GM23248 (cell line): ENCODE data around the gene PIK3C2B. TPM values are rescaled to one million over a fixed set of nuclear protein-coding genes. Genes with fewer than 3 reads are reported as not detected.

Experiments used
- DNase-seq: peaks from one replicate; pipeline ENCODE4 v3.0.0-alpha.2; 2015
- H2AFZ ChIP-seq: fragments of 200-600 bp; sonication (generic); 2 replicates; pipeline ENCODE4 v1.6.1; 2016; ENCODE audit warnings: antibody characterized with exemption
- H3F3A ChIP-seq: fragments of 200-600 bp; sonication (generic); 2 replicates; pipeline ENCODE4 v1.6.1; 2016; ENCODE audit warnings: mild to moderate bottlenecking, antibody characterized with exemption, mixed run types; ENCODE audit not compliant: insufficient read depth
- H3K27ac ChIP-seq: fragments of 200-600 bp; sonication (generic); 2 replicates; pipeline ENCODE4 v1.5.1; 2016; ENCODE audit warnings: mild to moderate bottlenecking
- H3K27me3 ChIP-seq: fragments of 200-600 bp; sonication (generic); replicated peaks from 2 replicates; pipeline ENCODE4 v1.6.1; 2016; ENCODE audit warnings: mild to moderate bottlenecking; ENCODE audit not compliant: insufficient read depth
- H3K36me3 ChIP-seq: fragments of 200-600 bp; sonication (generic); 2 replicates; pipeline ENCODE4 v1.6.1; 2016; ENCODE audit warnings: low read depth, mild to moderate bottlenecking
- H3K4me1 ChIP-seq: fragments of 200-600 bp; sonication (generic); 2 replicates; pipeline ENCODE4 v1.6.1; 2016; ENCODE audit warnings: mild to moderate bottlenecking; ENCODE audit not compliant: insufficient read depth
- H3K4me2 ChIP-seq: fragments of 200-600 bp; sonication (generic); one replicate; pipeline ENCODE4 v1.6.1; 2016; ENCODE audit warnings: mild to moderate bottlenecking; ENCODE audit not compliant: unreplicated experiment
- H3K4me3 ChIP-seq: fragments of 200-600 bp; sonication (generic); 2 replicates; pipeline ENCODE4 v1.5.1; 2016; ENCODE audit warnings: mild to moderate bottlenecking
- H3K79me2 ChIP-seq: fragments of 200-600 bp; sonication (generic); 2 replicates; pipeline ENCODE4 v1.6.1; 2016; ENCODE audit warnings: mild to moderate bottlenecking; ENCODE audit not compliant: insufficient read depth
- H3K9ac ChIP-seq: fragments of 200-600 bp; sonication (generic); 2 replicates; pipeline ENCODE4 v1.6.1; 2016; ENCODE audit warnings: mild to moderate bottlenecking
- H3K9me2 ChIP-seq: fragments of 200-600 bp; sonication (generic); 2 replicates; pipeline ENCODE4 v1.6.1; 2016; ENCODE audit warnings: mixed run types, mild to moderate bottlenecking, moderate library complexity; ENCODE audit not compliant: insufficient read depth
- H3K9me3 ChIP-seq: fragments of 200-600 bp; sonication (generic); one replicate; pipeline ENCODE4 v1.6.1; 2017; ENCODE audit warnings: low read depth
- H4K20me1 ChIP-seq: fragments of 200-600 bp; sonication (generic); 2 replicates; pipeline ENCODE4 v1.6.0; 2016; ENCODE audit not compliant: insufficient read depth
- EZH2 ChIP-seq: fragments of 200-600 bp; sonication (generic); IDR thresholded peaks from 2 replicates; pipeline ENCODE4 v1.6.1; 2018; ENCODE audit warnings: antibody characterized with exemption, mild to moderate bottlenecking; ENCODE audit not compliant: insufficient read depth, poor library complexity, severe bottlenecking
- EZH2phosphoT487 ChIP-seq: fragments of 200-600 bp; sonication (generic); IDR thresholded peaks from 2 replicates; pipeline ENCODE4 v1.6.1; 2018; ENCODE audit warnings: antibody characterized with exemption, moderate library complexity, mild to moderate bottlenecking, low read depth; ENCODE audit not compliant: insufficient read depth
- WGBS, 2 experiments: methylation state at CpG; one replicate each; pipeline ENCODE4 v1.1.6; 2015 to 2017; ENCODE audit warnings: low lambda C conversion rate in 2 of 2, low coverage in 1 of 2; ENCODE audit errors: missing lambda C conversion rate in 2 of 2; 5-methylcytosine and 5-hydroxymethylcytosine counted together
- in situ Hi-C: fragments of 300-500 bp; cut with MboI; formaldehyde crosslinking; loops from 2 replicates; pipeline ENCODE4 v1.15.0; 2020
- polyA plus RNA-seq: library from polyadenylated mRNA; unstranded; fragments of >200 nt; fragmentation: Nextera tagmentation; extraction: Ambion mirVana; gene quantifications from 2 replicates; pipeline ENCODE4 v1.2.1, GENCODE V29; 2016
- total RNA-seq: library from RNA; depleted of rRNA; stranded (reverse); fragments of >200 nt; shearing (Covaris generic); gene quantifications from 2 replicates; pipeline ENCODE4 v1.2.3, GENCODE V29; 2014

PIK3C2B gene
- total and polyA plus RNA-seq, 2 experiments from 2014 or later: 0.20 to 0.76 TPM

DNA sequence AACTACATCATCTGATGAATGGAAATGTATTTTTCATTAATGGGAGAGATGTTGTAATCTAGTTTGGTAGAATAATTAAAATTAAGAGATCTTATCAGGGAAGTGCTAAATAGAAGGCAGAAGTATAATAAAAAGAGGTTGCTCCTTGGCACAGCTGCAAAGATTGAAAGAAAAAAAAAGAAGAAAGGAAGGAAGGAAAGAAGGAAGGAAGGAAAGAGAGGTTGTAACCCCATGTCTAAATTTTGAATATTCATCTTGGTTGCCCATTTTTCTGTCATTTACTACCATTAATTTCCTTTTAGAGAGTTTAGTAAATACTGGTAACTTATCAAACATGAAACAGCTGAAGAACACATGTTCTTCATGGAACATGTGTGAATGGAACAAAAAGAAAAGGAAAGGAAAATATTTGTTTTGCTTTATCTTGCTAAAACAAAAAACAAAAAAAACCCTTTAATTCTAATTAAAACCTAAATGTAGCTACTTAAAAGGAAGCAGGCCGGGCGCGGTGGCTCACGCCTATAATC is 11.1 kb upstream of the PIK3C2B start:
- Histone ChIP-seq H3K27me3 (no peaks in the 10 kb centered on the region), H3F3A (peaks cover 30% of the 10 kb centered on the region), H3K36me3 (no peaks in the 10 kb centered on the region), H3K4me2 (peak overlapping the region; percentile 55), H3K79me2 (no peaks in the 10 kb centered on the region), H4K20me1 (0 out of 2 replicates have a peak, but pooled peaks cover 3% of the 10 kb centered on the region), H3K4me3 (peak overlapping the region; percentile 71), H3K27ac (peak overlapping the region; percentile 36), H3K9ac (peak overlapping the region; percentile 63), H3K9me2 (no peaks in the 10 kb centered on the region), H3K4me1 (peaks cover 4% of the 10 kb centered on the region; the same call in 1 of the 2 replicates), H2AFZ (peak overlapping the region; percentile 79), H3K9me3 (no peaks in the 10 kb centered on the region)
- TF ChIP-seq EZH2 (no peak), EZH2phosphoT487 (no peak)
- in situ Hi-C loops: loop anchor here (10.0 kb wide), 1 partner anchor 61 kb away; no protein-coding TSS in a partner anchor
- WGBS, 2 experiments: 0 to 6% methylated on average over 4 of the region's 4 CpGs
- DNase-seq: peak; percentile 54

GRCh38 chr1:204503913-204504519 is 9.4 kb upstream of the PIK3C2B start:
- TF ChIP-seq EZH2phosphoT487 (no peak), EZH2 (no peak)
- no peaks in the 10 kb centered on the region for H3K36me3 ChIP-seq
- no peak overlapping the region for H3K9ac ChIP-seq
- H3K27me3 ChIP-seq: no peaks in the 10 kb centered on the region
- no peak overlapping the region for H3K4me3 ChIP-seq
- 78 to 81% methylated on average over 4 of the region's 4 CpGs for WGBS, 2 experiments
- H3K79me2 ChIP-seq: no peaks in the 10 kb centered on the region
- peaks cover 30% of the 10 kb centered on the region for H3F3A ChIP-seq
- peaks cover 4% of the 10 kb centered on the region; the same call in 1 of the 2 replicates for H3K4me1 ChIP-seq
- H3K9me3 ChIP-seq: no peaks in the 10 kb centered on the region
- no peak overlapping the region for H3K27ac ChIP-seq
- H3K9me2 ChIP-seq: no peaks in the 10 kb centered on the region
- in situ Hi-C loops: loop anchor here (10.0 kb wide), 1 partner anchor 59 kb away; no protein-coding TSS in a partner anchor
- no peak for DNase-seq
- 0 out of 2 replicates have a peak, but pooled peaks cover 3% of the 10 kb centered on the region for H4K20me1 ChIP-seq
- H2AFZ ChIP-seq: no peak overlapping the region
- no peak overlapping the region for H3K4me2 ChIP-seq

DNA sequence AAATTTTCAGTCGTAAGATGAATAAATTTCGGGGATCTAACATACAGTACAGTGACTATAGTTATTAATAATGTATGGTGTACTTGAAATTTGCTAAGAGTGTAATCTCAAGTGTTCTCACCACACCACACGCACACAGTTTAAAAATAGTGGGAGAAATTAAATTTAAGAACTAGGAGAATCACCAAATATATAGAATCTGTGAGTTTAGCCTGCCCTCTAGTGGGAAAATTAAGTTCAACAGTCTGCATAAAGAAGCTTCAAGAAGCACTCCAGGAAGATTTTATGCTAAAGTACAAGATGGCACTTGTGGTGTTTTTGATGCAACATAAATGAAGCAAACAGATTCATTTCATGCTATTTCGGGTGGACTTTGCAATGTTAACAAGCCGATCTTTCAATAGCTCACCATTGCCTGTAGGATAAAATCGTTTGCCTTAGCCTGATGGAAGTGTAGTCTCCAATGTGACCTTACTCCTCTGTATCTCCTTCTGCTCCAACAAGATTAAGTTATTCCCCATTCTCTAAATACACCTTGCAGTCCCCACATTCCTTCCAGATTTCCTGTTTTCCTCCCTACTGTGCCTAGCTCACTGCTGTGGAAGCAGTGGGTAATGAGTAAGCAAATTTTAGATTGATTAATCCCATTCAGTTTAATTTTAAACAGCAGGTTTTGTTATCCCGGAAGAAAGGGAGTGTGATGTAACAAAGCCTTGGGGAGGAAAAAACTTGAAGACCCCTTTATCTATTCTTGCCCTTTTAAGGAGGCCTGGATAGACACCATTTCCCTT is 8.7 kb upstream of the PIK3C2B start:
- Histone ChIP-seq H4K20me1 (0 out of 2 replicates have a peak, but pooled peaks cover 3% of the 10 kb centered on the region), H3F3A (peaks cover 26% of the 10 kb centered on the region), H3K27me3 (no peaks in the 10 kb centered on the region), H2AFZ (no peak overlapping the region), H3K9me3 (no peaks in the 10 kb centered on the region), H3K9me2 (no peaks in the 10 kb centered on the region), H3K27ac (no peak overlapping the region), H3K9ac (no peak overlapping the region), H3K4me3 (no peak overlapping the region), H3K79me2 (no peaks in the 10 kb centered on the region), H3K4me2 (no peak overlapping the region), H3K36me3 (no peaks in the 10 kb centered on the region), H3K4me1 (peaks cover 4% of the 10 kb centered on the region; the same call in 1 of the 2 replicates)
- TF ChIP-seq EZH2: no peak
- TF ChIP-seq EZH2phosphoT487: no peak
- WGBS, 2 experiments: 16 to 20% methylated on average over 7 of the region's 7 CpGs
- in situ Hi-C loops: loop anchor here (10.0 kb wide), 1 partner anchor 59 kb away; no protein-coding TSS in a partner anchor
- DNase-seq: peak; percentile 72

GRCh38 chr1:204502241-204502640 is 7.6 kb upstream of the PIK3C2B start:
- no peaks in the 10 kb centered on the region for H3K9me2 ChIP-seq
- WGBS, 2 experiments: 45 to 47% methylated on average over 6 of the region's 6 CpGs
- H3K36me3 ChIP-seq: no peaks in the 10 kb centered on the region
- no peaks in the 10 kb centered on the region for H3K79me2 ChIP-seq
- no peak overlapping the region for H3K4me3 ChIP-seq
- H3K9me3 ChIP-seq: no peaks in the 10 kb centered on the region
- H3K4me1 ChIP-seq: no peaks in the 10 kb centered on the region
- no peak for TF ChIP-seq EZH2phosphoT487
- no peak for TF ChIP-seq EZH2
- H3K27ac ChIP-seq: no peak overlapping the region
- H3K4me2 ChIP-seq: no peak overlapping the region
- H3K9ac ChIP-seq: no peak overlapping the region
- 0 out of 2 replicates have a peak, but pooled peaks cover 3% of the 10 kb centered on the region for H4K20me1 ChIP-seq
- no peak for DNase-seq
- H3K27me3 ChIP-seq: no peaks in the 10 kb centered on the region
- peaks cover 15% of the 10 kb centered on the region for H3F3A ChIP-seq
- no peak overlapping the region for H2AFZ ChIP-seq
- in situ Hi-C loops: loop anchor here (10.0 kb wide), 1 partner anchor 57 kb away; no protein-coding TSS in a partner anchor
